IPS DF 4.7 (cell line): ENCODE results near the gene MOBP.
"Not testable (repeated sequence)": the region's sequence is repeated elsewhere in the genome, so short reads cannot be mapped to it uniquely, and the experiment has no call there.

Experiments used
- DNase-seq: peaks from one replicate; pipeline ENCODE4 v3.0.0-alpha.2; 2013; ENCODE audit warnings: low spot score; ENCODE audit errors: extremely low read depth

Gene MOBP

GRCh38 chr3:39449796-39450195 is 17.7 kb upstream of the MOBP start:
- no peak for DNase-seq

GRCh38 chr3:39453134-39453533 is 14.3 kb upstream of the MOBP start:
- DNase-seq, result no peak

GRCh38 chr3:39453872-39454271 is 13.6 kb upstream of the MOBP start:
- DNase-seq, result not testable (repeated sequence)

DNA sequence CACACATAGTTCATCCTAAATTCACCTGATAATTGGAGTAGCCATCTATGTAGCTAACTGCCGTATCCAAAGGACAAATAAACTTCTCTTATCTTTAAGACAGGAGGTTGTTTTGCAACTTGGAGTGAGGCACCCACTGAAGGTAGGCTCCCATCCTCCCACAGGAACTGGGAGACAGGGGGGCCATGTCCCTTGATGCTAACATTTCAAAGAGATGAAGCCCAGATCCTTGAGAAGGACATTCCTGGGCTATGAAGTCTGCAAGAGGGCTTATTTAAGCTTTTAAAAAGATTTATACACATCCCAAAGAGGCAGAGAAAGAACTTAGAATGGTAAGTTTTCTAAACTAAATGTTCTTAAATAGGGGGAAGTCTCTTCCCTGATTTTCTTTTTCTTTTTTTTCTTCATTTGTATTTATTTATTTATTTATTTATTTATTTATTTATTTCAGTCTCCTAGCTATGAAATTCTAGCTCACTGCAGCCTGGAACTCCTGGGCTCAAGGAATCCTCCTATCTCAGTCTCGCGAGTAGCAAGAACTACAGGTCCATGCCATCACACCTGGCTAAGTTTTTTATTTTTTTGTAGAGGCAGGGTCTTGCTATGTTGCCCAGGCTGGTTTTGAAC is 12.8 kb upstream of the MOBP start:
- no peak for DNase-seq

- DNase-seq, result no peak
Measured at GRCh38 chr3:39456159-39456558, 11.3 kb upstream of the MOBP start.

- no peak for DNase-seq
Measured at GRCh38 chr3:39457361-39457760, 10.1 kb upstream of the MOBP start.

- DNase-seq, result not testable (repeated sequence)
Measured at GRCh38 chr3:39458579-39458978, 8.9 kb upstream of the MOBP start.

DNA sequence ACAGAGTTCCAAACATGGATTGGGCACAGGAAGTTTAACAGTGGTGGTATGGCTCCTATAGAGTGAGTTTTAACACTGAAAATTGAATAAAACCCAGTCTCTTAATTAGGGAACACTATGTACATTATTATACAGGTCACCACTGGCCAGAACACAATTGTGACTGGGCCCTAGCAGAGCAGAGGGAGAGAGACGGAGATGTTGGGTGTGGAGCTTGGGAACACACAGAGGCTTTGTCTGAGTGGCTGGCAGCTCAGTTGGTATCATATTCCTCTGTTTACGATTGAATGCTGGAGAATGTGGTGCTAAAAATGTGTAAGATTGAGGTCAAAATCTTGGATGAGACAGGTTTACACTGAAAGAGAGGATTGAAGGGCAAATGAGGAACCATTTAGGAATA is 6.8 kb upstream of the MOBP start:
- DNase-seq, result no peak

DNA sequence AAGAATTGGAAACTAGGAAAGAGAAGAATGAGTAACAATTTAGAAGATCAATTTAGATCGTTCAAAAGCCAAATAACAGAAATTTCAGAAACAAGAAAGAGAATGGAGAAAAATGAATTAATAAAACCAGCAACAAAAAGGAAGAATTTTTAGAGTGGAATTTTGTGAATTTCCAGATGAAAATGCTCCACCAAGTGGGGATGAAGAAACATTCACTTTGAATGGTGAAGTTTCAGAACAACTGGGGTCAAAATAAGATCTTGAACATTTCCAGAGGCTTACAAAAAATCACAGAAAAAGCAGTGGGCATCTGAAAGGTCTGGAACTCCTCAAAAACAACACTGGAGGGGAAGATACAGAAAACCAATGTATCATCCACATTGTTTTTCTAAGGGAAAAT is 4.2 kb upstream of the MOBP start:
- no peak for DNase-seq

- no peak for DNase-seq
Measured at GRCh38 chr3:39466988-39467387, 492 bp upstream of the MOBP start.

GRCh38 chr3:39468108-39468436 is 592 bp downstream of the MOBP start:
- no peak for DNase-seq

DNA sequence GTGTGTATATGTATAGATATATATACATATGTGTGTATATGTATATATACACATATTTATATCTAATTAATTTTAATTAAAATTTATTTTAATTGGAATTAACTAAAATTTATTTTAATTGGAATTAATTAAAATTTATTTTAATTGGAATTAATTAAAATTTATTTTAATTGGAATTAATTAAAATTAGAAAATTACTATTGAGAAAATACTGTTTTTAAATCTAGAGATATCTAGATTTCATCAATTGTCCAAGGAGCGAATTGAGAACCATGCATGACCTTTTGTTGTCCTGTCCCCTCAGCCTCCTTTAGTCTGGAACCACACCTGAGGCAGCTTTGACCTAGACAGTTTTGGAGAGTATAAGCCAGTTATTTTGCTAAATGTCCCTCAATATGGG is 1.8 kb downstream of the MOBP start:
- no peak for DNase-seq

GRCh38 chr3:39469945-39470344 is 2.5 kb downstream of the MOBP start:
- no peak for DNase-seq

DNA sequence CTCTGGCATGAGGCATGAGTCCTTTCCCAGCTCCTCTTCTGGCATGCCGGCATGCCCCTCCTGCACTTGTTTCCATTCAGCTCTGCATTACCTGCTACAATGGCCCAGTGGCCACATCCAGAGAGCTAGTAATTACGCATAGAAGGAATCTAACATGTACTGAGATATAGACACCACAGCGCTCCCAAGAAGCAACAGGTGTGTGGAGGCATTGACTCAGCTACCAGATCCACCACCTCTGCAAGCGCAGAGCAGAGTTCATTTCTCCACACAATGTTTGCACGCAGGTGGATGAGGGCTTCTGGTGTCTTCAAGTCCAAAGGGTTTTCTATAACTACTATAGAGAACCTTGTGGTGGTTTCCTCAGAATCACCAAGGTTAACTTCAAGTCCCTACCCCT is 4.2 kb downstream of the MOBP start:
- no peak for DNase-seq

GRCh38 chr3:39473452-39474125 is 6.1 kb downstream of the MOBP start:
- peak; percentile 36 for DNase-seq

DNA sequence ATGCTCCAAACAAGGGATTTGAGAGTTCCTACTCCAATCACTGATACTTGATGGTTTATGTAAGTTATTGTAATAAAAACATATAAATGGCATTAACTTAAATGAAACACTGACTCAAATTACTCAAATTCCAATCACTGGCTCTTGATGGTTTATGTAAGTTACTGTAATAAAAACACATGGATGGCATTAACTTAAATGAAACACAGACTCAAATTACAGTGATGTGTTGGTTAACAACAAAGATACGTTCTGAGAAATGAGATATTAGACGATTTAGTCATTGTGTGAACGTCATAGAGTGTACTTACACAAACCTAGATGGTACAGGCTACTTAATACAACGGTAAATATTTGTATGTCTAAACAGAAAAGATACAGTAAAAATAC is 6.6 kb downstream of the MOBP start:
- no peak for DNase-seq

DNA sequence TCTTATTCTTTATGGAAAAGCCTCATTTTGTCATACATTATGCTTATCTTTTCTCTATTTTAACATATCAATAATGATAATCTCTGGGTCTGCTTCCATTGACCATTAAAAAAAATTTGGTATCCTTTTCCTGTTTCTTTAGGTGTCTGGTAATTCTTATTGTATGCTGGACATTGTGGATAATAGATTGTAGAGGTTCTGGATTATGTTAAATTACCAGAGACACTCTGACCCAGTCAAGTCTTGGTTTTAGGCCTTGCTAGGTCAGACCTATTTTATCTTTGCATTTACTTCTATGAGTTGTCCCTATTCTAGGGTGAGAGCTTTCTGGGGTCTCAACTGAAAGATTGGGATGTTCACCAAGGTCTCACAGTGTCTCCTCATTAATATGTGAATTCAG is 9.3 kb downstream of the MOBP start:
- DNase-seq, result no peak

DNA sequence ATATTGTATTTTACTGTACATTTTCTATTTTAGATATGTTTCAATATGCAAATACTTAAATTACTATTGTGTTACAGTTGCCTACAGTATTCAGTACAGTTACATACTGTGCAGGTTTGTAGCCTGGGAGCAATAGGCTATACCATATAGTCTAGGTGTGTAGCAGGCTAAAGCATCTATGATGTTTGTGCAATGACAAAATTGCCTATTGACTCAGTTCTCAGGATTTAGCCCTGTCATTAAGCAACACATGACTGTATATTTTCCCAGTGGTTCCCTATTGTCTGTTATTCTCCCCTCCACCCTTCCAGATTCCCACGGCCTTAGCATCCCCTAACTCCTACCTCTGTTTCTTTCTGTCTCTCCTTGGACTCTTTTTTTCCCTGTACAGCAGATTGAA is 10.7 kb downstream of the MOBP start:
- DNase-seq, result no peak

DNA sequence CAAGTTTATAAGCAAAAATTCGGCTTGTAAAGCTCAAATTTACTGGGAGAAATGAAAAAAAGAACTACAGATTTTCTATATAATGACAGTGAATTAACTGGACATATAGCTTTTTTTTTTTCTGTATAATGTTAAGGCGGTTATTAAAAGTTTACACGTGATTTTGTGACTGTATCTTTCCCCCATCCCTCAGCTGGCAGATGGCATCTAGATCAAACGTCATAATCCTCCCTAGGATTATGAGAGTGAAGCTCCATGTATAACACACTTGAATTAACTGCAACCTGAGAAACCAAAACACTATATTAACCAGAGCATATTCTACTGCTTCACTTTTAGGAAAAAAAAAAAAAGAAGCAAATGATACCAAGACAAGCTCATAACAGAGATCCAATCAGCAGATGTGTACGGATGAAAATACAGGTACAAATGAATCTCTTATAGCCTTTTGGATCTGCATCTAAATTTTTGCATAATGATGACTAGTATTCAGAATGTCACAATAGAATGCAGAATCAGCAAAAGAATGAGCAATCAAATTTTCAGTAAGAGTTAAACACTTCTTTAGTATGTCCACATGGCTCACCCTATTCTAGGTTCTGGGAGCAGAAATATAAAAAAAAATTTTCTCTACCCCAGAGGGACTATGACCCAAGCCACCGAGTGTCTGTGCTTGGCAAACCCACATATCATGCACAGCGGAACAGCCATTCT is 12.4 kb downstream of the MOBP start:
- DNase-seq, result no peak

- DNase-seq, result no peak
Measured at GRCh38 chr3:39485547-39485946, 18.1 kb downstream of the MOBP start.

DNA sequence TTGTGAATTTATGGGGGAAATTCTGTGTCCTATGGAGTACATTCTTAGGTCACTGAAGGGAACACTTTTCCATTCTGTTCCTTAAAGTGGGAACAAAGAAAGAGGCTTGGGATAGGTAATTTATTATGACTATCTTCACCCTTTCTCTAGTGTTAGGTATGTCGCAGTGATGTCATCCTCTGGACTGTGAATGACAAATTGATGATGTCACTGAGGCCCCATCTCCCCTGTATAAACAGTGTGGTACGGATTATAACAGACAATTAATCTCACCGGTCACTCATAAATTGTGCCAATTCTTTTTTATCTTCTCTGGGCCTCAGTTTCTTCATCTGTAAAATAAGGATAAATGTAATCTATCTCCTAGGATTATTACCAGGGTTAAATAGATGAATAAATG is 23.5 kb downstream of the MOBP start:
- no peak for DNase-seq

GRCh38 chr3:39491733-39492350 is 24.4 kb downstream of the MOBP start:
- no peak for DNase-seq

DNA sequence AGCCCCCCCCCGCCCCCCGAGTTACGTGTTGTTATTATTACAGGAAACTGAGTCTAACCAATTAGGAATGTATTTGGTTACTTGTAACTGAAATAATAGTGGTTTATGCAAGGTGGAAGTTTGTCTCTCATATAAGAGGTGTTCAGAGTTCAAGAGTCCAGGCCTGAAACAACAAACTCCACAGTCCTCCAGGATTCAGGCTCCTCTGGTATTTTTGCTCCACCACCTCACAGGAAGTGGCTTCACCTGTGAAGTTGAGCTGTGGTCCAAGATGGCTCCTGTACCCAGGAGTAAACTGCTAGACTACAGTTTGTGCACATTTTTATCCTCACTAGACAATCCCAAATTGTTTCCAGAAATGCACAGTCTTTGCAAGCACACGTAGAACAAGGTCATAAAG is 27.3 kb downstream of the MOBP start:
- no peak for DNase-seq
